Measurements from ENCODE around the gene ANO1. TPM values are rescaled to one million over a fixed set of nuclear protein-coding genes. Genes with fewer than 3 reads are reported as not detected.

The ANO1 gene
- total RNA-seq, 1 donor from 2014 or later = 9.0 TPM

DNA sequence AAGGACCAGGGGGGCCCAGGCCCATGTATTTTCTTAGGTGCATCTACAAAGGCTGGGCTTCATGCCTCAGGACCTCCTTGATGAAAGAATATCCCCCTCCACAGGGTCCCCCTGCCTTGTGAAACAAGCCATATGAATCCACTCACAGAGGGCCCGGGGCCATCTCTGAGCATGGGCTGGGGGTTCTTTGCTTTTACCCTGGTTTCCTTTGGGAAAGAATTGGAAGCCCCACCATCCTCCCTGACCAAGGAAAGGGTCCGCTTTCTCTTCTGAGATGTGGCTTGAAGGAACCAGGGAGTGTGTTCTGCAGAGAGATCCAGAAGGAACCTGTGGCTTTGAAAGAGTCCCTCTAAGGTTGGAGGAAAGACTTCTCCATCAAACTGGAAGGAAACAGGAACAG, 9.2 kb upstream of the ANO1 start:
- Histone ChIP-seq H3K9me3 (no peaks in the 10 kb centered on the region), H3K4me3 (no peak overlapping the region), H3K36me3 (no peaks in the 10 kb centered on the region), H3K27me3 (ENCODE audit: low read depth) (peaks cover 28% of the 10 kb centered on the region), H3K4me1 (peaks cover 3% of the 10 kb centered on the region), H3K27ac (no peak overlapping the region)
- TF ChIP-seq, protein P1, sequence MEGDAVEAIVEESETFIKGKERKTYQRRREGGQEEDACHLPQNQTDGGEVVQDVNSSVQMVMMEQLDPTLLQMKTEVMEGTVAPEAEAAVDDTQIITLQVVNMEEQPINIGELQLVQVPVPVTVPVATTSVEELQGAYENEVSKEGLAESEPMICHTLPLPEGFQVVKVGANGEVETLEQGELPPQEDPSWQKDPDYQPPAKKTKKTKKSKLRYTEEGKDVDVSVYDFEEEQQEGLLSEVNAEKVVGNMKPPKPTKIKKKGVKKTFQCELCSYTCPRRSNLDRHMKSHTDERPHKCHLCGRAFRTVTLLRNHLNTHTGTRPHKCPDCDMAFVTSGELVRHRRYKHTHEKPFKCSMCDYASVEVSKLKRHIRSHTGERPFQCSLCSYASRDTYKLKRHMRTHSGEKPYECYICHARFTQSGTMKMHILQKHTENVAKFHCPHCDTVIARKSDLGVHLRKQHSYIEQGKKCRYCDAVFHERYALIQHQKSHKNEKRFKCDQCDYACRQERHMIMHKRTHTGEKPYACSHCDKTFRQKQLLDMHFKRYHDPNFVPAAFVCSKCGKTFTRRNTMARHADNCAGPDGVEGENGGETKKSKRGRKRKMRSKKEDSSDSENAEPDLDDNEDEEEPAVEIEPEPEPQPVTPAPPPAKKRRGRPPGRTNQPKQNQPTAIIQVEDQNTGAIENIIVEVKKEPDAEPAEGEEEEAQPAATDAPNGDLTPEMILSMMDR (IDR thresholded peaks at IDR 0.05) = no peak
- ATAC-seq (no peak), DNase-seq (no peak)
- intact Hi-C loops (cut with DNase I) = no loop called here

DNA sequence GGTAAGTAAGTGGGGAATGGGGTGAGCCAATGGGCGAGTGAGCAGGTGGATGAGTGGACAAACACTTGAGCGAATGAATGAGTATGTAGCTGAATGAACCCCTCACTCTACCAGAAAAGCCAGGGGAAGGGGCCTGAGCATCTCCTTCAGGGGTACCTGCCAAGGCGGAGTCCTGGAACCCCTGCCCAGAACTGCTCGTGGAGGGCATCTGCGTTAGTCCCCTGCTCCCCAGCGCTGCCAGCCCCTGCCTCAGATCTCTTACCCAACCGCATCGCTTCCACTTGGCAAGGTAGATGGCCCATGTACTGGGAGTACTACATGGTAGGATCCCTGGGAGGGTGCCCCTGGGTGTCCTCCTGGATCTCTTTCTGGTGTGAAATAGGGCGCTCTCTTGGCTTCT, 7.4 kb upstream of the ANO1 start:
- no peak overlapping the region for H3K4me3 ChIP-seq
- intact Hi-C loops (cut with DNase I) = no loop called here
- H3K4me1 ChIP-seq = peaks cover 3% of the 10 kb centered on the region
- H3K9me3 ChIP-seq = no peaks in the 10 kb centered on the region
- no peaks in the 10 kb centered on the region for H3K36me3 ChIP-seq
- TF ChIP-seq, protein P1 (IDR thresholded peaks at IDR 0.05) = no peak
- peaks cover 33% of the 10 kb centered on the region for H3K27me3 ChIP-seq (ENCODE audit: low read depth)
- H3K27ac ChIP-seq = no peak overlapping the region
- ATAC-seq (no peak), DNase-seq (no peak)

DNA sequence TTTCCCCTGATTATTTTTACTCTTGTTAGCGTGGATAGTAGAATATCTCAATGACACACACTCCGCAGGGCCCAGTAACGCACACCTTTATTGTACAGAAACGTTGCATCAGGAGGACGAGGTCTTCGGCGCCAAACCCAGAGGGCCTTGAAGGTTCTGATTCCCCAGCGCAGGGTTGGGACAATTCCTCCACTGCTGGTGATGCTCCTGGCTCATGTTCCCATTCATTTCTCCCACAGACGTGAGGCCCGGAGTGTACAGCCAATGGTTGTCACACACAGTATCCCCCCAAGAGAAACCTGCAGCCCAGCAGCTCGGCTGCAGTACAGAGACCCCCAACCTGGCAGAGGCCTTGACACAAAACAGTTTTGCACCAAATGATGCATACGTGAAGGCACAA, 6.1 kb upstream of the ANO1 start:
- DNase-seq = no peak
- Histone ChIP-seq H3K27ac (no peak overlapping the region), H3K4me3 (no peak overlapping the region), H3K9me3 (no peaks in the 10 kb centered on the region), H3K27me3 (ENCODE audit: low read depth) (peaks cover 35% of the 10 kb centered on the region), H3K36me3 (no peaks in the 10 kb centered on the region), H3K4me1 (peaks cover 3% of the 10 kb centered on the region)
- intact Hi-C loops (cut with DNase I) = no loop called here
- no peak for ATAC-seq
- TF ChIP-seq, protein P1 (IDR thresholded peaks at IDR 0.05) = no peak

DNA sequence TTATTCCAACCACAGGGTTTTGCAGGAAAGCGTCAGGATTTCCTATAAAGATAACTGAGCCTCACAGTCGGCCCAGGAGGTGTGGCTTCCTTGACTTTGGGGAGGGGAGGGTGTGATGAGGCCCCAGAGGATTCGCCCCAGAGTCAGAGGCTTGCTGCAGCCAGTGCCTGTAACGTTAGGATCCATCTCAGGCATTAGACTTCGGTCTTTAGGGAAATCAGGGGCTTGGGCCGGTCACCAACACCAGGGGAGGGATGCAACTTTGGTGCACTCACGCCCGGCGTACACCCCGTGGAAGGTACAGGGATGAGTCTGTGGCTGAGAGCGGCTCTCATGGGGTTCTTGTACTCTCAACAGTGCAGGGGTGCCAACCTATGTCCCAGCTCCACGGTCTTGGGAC, 5.7 kb upstream of the ANO1 start:
- Histone ChIP-seq H3K4me3 (no peak overlapping the region), H3K36me3 (no peaks in the 10 kb centered on the region), H3K27me3 (ENCODE audit: low read depth) (peaks cover 40% of the 10 kb centered on the region), H3K27ac (no peak overlapping the region), H3K9me3 (no peaks in the 10 kb centered on the region), H3K4me1 (peaks cover 3% of the 10 kb centered on the region)
- DNase-seq (no peak), ATAC-seq (no peak)
- TF ChIP-seq, protein P1 (IDR thresholded peaks at IDR 0.05) = no peak
- intact Hi-C loops (cut with DNase I) = no loop called here

DNA sequence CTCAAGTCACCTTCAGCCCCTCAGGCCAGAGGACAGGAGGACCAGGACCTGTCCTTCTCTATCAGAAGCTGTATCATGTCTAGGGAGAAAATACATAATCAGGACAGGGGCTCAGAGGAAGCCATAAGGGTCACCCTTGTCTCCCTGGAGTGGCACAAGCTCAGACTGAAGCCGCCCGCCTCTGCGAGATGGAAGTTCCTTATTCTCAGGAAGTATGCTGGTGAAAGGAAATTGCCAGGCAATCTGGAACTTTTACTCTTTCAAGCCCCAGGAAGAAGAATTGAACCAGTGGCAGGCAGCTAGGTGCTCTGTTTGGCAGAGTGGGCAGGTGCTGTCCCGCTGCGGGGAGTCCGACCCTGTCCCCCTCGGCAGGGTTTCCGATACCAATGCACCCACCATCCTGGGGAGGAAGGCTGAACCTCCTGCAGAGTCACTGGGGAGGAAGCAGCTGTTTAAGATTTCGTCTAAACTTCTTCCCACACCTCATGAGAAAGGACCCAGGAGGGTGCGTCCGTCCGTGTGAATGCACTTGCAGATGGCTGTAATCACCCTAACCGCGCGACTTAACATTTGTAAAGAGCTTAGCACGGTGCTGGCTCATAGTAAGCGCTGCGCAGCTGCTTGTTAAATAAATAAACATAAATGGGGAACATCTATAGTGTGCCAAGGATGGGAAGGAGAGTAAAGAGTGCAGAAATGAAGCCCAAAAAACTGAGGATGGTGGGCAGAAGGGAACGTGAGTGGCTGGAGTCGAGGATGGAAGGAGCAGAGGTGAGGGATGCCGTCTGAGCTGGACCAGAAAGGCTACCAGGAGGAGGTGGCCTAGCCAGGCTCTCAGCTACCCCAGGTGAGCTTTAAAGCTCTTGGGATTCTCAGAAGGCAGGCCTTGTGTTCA, 5.0 kb upstream of the ANO1 start:
- Histone ChIP-seq H3K27ac (no peak overlapping the region), H3K4me1 (peaks cover 9% of the 10 kb centered on the region), H3K27me3 (ENCODE audit: low read depth) (peaks cover 39% of the 10 kb centered on the region), H3K9me3 (no peaks in the 10 kb centered on the region), H3K4me3 (no peak overlapping the region), H3K36me3 (no peaks in the 10 kb centered on the region)
- no peak for ATAC-seq
- intact Hi-C loops (cut with DNase I) = no loop called here
- TF ChIP-seq, protein P1 (IDR thresholded peaks at IDR 0.05) = no peak
- no peak for DNase-seq

Measured in lower lobe of right lung (tissue), 2 donors.